Keratinocyte (primary cell): ENCODE data around the gene BABAM2. TPM values are rescaled to one million over a fixed set of nuclear protein-coding genes. Genes with fewer than 3 reads are reported as not detected.

Experiments used
- DNase-seq: peaks from one replicate; pipeline ENCODE4 v3.0.0-alpha.2; 2011; ENCODE audit warnings: low read depth, missing footprints, low spot score
- FAIRE-seq: peaks from 2 replicates; lab custom pipeline; 2011; peaks lifted over from hg19 to GRCh38; lab: Jason Lieb, UNC
- H2AFZ ChIP-seq: 2 replicates; pipeline ENCODE4 v1.6.0; 2012; ENCODE audit warnings: low read length, control low read depth, inconsistent platforms; ENCODE audit not compliant: control insufficient read depth
- H3K27ac ChIP-seq: 2 replicates; pipeline ENCODE4 v1.5.1; 2011; ENCODE audit warnings: low read length; ENCODE audit not compliant: control insufficient read depth, insufficient read depth
- H3K27me3 ChIP-seq: 3 replicates; pipeline ENCODE4 v1.6.0; 2011; ENCODE audit warnings: low read length; ENCODE audit not compliant: control insufficient read depth, insufficient read depth; ENCODE audit errors: extremely low read depth
- H3K36me3 ChIP-seq, 2 experiments: 2 replicates in 1 of 2; 3 replicates in 1 of 2; pipeline ENCODE4 v1.5.1; 2011; ENCODE audit warnings: low read length in 2 of 2, mild to moderate bottlenecking in 1 of 2; ENCODE audit not compliant: control insufficient read depth in 2 of 2, insufficient read depth in 2 of 2; ENCODE audit errors: extremely low read depth in 1 of 2
- H3K4me1 ChIP-seq: 3 replicates; pipeline ENCODE4 v1.5.1; 2011; ENCODE audit warnings: low read length; ENCODE audit not compliant: control insufficient read depth, insufficient read depth; ENCODE audit errors: extremely low read depth
- H3K4me2 ChIP-seq: 3 replicates; pipeline ENCODE4 v1.6.0; 2011; ENCODE audit warnings: low read depth, low read length; ENCODE audit not compliant: control insufficient read depth, insufficient read depth; ENCODE audit errors: extremely low read depth
- H3K4me3 ChIP-seq, 3 experiments: fragments of 200-600 bp in 1 of 3; sonication (generic) in 1 of 3; 2 replicates in 2 of 3; 3 replicates in 1 of 3; pipeline ENCODE4 v1.5.1; 2011 to 2016; ENCODE audit warnings: low read length in 3 of 3, mild to moderate bottlenecking in 3 of 3, control low read depth in 2 of 3, inconsistent platforms in 1 of 3, low read depth in 1 of 3, mixed read lengths in 1 of 3, mixed run types in 1 of 3, moderate library complexity in 1 of 3; ENCODE audit not compliant: control insufficient read depth in 2 of 3, insufficient read depth in 2 of 3; ENCODE audit errors: extremely low read depth in 1 of 3
- H3K79me2 ChIP-seq: 2 replicates; pipeline ENCODE4 v1.6.0; 2012; ENCODE audit warnings: low read length; ENCODE audit not compliant: control insufficient read depth, insufficient read depth
- H3K9ac ChIP-seq: 3 replicates; pipeline ENCODE4 v1.6.0; 2011; ENCODE audit warnings: low read length; ENCODE audit not compliant: control insufficient read depth, insufficient read depth; ENCODE audit errors: extremely low read depth
- H3K9me1 ChIP-seq: 3 replicates; pipeline ENCODE4 v1.6.0; 2011; ENCODE audit warnings: low read length; ENCODE audit not compliant: control insufficient read depth, insufficient read depth; ENCODE audit errors: extremely low read depth
- H3K9me3 ChIP-seq: 2 replicates; pipeline ENCODE4 v1.5.1; 2012; ENCODE audit warnings: low read depth, low read length; ENCODE audit not compliant: control insufficient read depth
- H4K20me1 ChIP-seq: 3 replicates; pipeline ENCODE4 v1.6.0; 2011; ENCODE audit warnings: low read length; ENCODE audit not compliant: control insufficient read depth, insufficient read depth; ENCODE audit errors: extremely low read depth
- CTCF ChIP-seq, 3 experiments: IDR thresholded peaks in 1 of 3; conservative IDR thresholded peaks in 1 of 3; optimal IDR thresholded peaks in 1 of 3; 2 replicates in 2 of 3; 3 replicates in 1 of 3; pipeline versions ENCODE3 to v1.5.1; 2011; ENCODE audit warnings: low read length in 3 of 3, mild to moderate bottlenecking in 3 of 3, moderate library complexity in 2 of 3, control low read depth in 1 of 3, inconsistent platforms in 1 of 3; ENCODE audit not compliant: insufficient read depth in 2 of 3; ENCODE audit errors: extremely low read depth in 1 of 3
- EZH2 ChIP-seq: IDR thresholded peaks from one replicate; pipeline ENCODE4 v1.6.1; 2012; ENCODE audit warnings: inconsistent platforms, mild to moderate bottlenecking, low read length, moderate library complexity
- dilution Hi-C: fragments of 300-500 bp; cut with MboI; formaldehyde crosslinking; loops from one replicate; pipeline ENCODE4 v1.7.0; 2020; ENCODE audit warnings: low sequenced_read_pairs; ENCODE audit not compliant: extremely low pct_ligation_motif_present
- polyA plus RNA-seq, 5 experiments: library from polyadenylated mRNA; depleted of rRNA in 3 of 5; stranded (reverse) in 3 of 5; stranded (forward) in 1 of 5; unstranded in 1 of 5; fragments of >200 nt; gene quantifications; 1 replicate in 1 of 5; 2 replicates in 3 of 5; 3 replicates in 1 of 5; pipeline versions ENCODE4 v1.2.1 to v1.2.3, GENCODE V29; 2011 to 2012; ENCODE audit warnings: missing spikeins in 2 of 5, low read depth in 1 of 5, low replicate concordance in 1 of 5

BABAM2 gene
- polyA plus RNA-seq, 1 donor (not counting 4 experiments of a cell fraction or from before 2014, with no cell fraction given): 29.8 TPM

- H3K79me2 ChIP-seq: no peaks in the 10 kb centered on the region
- H3K4me2 ChIP-seq: no peak overlapping the region
- TF ChIP-seq EZH2 (no peak), CTCF (optimal IDR thresholded peaks at IDR 0.05 in 1 of 3, IDR thresholded peaks at IDR 0.05 in 1 of 3, conservative IDR thresholded peaks at IDR 0.05 in 1 of 3; ENCODE audit: extremely low read depth in 1 of 3, insufficient read depth in 2 of 3, low read length in 3 of 3) (no peak)
- no peak overlapping the region for H3K27ac ChIP-seq
- H3K4me1 ChIP-seq: peaks cover 32% of the 10 kb centered on the region
- no peak for FAIRE-seq
- dilution Hi-C loops: no loop called here
- no peaks in the 10 kb centered on the region for H3K9me3 ChIP-seq
- no peaks in the 10 kb centered on the region for H4K20me1 ChIP-seq
- no peaks in the 10 kb centered on the region for H3K9me1 ChIP-seq
- DNase-seq: no peak
- H2AFZ ChIP-seq: no peak overlapping the region
- H3K36me3 ChIP-seq: no peaks in the 10 kb centered on the region
- no peak overlapping the region for H3K4me3 ChIP-seq
- H3K9ac ChIP-seq: no peak overlapping the region
- H3K27me3 ChIP-seq: no peaks in the 10 kb centered on the region
Measured at GRCh38 chr2:27916293-27916995, 25.9 kb downstream of the BABAM2 start.

GRCh38 chr2:27920148-27920885 is 29.8 kb downstream of the BABAM2 start:
- no peak for DNase-seq
- Histone ChIP-seq H3K9me1 (no peaks in the 10 kb centered on the region), H3K9ac (no peak overlapping the region), H3K4me3 (no peak overlapping the region), H3K4me1 (peaks cover 19% of the 10 kb centered on the region), H2AFZ (no peak overlapping the region), H4K20me1 (no peaks in the 10 kb centered on the region), H3K4me2 (peak overlapping the region; percentile 3), H3K36me3 (no peaks in the 10 kb centered on the region), H3K79me2 (no peaks in the 10 kb centered on the region), H3K9me3 (no peaks in the 10 kb centered on the region), H3K27ac (no peak overlapping the region), H3K27me3 (no peaks in the 10 kb centered on the region)
- no peak for TF ChIP-seq EZH2
- no peak for TF ChIP-seq CTCF (optimal IDR thresholded peaks at IDR 0.05 in 1 of 3, IDR thresholded peaks at IDR 0.05 in 1 of 3, conservative IDR thresholded peaks at IDR 0.05 in 1 of 3; ENCODE audit: extremely low read depth in 1 of 3, insufficient read depth in 2 of 3, low read length in 3 of 3)
- FAIRE-seq: peak; percentile 67
- dilution Hi-C loops: no loop called here
